GM19099 (cell line): ENCODE data around the gene METAP1D.

ENCODE experiments used
- POLR2A ChIP-seq: IDR thresholded peaks from 3 replicates; pipeline ENCODE4 v1.6.1; 2011; ENCODE audit warnings: low read depth; ENCODE audit not compliant: insufficient read length; ENCODE audit errors: extremely low read depth

METAP1D gene

DNA sequence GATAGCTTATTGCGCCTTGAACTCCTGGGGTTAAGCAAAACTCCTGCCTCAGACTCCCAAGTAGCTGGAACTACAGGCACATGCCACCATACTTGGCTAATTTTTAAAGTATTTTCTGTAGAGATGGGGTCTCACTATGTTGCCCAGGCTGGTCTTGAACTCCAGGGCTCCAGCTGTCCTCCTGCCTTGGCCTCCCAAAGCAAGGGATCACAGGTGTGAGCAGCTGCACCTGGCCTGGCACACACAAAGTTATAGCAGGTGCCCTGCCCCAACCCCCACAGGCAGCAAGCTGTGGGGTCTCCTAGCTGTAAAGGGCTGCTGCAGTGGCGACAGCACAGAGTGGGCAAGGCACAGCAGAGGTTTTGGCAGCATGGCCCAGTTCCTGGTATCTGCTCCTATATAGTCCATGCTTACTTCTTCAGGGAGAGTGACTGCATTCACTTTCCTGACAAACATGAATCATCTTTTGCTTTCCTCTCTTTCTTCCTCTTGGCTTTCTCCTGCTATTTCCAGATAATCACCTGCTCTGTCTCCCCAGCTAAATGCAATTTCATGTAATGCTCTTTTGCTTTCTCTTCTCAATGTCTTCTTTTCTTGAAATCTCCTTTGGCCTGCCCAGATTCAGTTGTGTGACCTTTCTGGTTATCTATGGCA is 27.3 kb upstream of the METAP1D start:
- no peak for TF ChIP-seq POLR2A

DNA sequence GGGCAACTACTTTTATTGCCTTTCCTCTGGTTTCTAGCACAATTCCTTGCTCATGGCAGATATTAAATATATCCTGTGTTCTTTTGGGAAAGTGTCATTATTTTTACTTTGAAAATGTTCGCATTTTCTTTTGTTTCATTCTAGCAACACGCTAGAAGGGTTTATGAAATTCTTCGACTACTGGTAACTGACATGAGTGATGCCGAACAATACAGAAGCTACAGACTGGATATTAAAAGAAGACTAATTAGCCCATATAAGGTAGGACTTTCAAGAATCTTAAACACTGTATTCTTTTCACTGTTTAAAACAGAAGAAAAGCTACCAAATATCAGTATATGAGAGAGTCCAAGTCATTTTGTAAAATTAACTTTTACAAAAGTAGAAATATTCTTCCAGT is 20.6 kb upstream of the METAP1D start:
- no peak for TF ChIP-seq POLR2A

DNA sequence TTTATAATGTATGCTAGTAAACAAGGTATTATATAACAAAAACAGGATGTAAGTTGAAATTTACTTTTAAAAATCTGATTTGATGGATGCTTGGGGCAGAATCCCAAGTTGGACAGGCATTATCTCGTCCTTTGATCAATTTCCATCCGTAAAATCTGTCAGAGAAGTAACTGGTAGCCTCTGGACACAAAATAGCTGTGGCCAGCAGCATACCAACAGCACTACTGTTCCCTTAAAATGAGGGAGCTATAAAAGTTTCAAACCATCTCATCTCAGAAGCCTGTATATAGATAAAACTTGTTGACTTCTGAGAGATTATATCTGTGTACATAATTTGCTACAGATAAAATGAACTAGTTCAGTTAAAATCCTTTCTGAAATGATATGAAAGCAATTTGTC is 14.7 kb upstream of the METAP1D start:
- no peak for TF ChIP-seq POLR2A

DNA sequence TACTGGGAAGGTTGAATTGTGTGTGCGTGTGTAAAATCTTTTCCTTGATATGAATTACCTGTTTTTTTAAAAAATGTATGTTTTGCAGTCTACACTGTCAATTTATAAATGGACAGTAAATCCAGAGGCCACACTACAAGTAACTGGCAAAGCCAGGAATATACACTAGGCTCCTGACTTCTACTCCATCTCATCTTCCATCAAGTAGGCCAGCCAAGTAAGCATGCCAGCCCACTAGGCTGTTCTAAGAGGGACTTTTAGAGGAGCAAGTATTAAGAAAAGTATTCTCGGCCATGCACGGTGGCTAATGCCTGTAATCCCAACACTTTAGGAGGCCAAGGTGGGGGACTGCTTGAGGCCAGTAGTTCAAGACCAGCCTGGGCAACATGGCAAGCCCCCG is 13.0 kb upstream of the METAP1D start:
- TF ChIP-seq POLR2A: no peak

DNA sequence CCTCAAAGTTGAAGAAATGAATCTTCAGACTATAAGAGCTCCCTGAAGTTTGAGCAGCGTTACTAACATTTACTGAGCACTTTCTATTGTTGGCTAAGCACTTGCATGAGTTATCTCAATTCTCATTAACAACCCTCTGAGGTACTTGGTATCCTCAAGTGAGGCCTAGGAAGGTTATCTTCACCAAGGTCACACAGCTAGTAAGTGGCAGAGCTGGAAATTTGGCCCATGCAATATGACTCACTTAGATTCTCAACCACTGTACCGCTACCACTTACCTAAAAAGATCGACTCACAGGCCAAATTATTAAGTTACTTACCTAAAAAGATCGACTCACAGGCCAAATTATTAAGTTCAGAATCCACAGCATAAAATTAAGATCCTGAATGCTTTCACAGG is 8.7 kb upstream of the METAP1D start:
- TF ChIP-seq POLR2A: no peak

DNA sequence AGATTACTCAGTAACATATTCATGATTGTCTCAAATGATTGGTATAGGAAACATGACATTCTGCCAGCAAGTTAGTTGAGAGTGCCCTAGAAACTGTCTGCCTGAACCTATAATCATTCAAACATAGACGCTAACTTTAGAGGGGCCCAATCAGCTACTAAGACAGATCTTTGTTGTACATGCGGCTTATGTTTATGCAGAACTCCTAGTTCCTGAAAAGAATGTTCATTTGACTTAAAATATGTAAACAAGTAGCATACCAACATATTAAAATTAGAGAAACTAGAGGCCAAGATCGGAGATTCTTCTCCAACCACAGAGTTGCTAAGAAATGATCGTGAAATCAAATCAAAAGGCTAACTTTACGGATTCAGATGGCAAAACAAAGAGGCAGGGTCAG is 4.2 kb upstream of the METAP1D start:
- no peak for TF ChIP-seq POLR2A

DNA sequence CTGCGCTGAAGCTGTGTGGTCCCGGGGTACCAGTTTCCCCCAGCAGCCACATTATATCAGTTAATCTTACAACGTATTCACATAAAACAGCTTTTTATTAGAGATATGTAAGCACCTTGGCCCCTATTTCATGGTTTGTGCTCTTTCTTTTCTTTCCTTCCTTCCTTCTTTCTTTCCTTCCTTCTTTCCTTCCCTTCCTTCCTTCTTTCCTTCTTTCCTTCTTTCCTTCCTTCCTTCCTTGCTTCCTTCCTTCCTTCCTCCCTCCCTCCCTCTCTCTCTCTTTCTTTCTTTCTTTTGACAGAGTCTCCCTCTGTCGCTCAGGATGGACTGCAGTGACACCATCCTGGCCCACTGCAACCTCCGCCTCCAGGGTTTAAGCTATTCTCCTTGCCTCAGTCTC is 3.7 kb upstream of the METAP1D start:
- TF ChIP-seq POLR2A: no peak

DNA sequence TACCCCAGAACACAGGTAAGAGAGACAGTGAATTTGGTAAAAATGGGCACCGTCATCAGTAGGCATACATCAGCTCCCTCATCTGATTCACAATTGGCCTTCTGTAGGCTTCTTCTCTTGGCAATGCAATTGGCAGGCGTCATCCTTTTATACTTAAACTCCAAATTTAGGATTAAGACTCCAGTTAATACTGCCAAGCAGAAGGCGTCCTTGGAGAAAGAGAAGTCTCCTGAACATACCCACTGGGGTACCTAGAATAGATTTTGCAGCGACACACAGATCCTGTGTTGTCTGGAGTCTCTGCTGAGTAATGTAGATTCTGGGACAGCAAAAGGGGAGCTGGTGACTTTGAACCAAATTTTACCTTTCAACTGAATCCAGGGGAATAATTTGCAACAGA is 592 bp upstream of the METAP1D start:
- no peak for TF ChIP-seq POLR2A

DNA sequence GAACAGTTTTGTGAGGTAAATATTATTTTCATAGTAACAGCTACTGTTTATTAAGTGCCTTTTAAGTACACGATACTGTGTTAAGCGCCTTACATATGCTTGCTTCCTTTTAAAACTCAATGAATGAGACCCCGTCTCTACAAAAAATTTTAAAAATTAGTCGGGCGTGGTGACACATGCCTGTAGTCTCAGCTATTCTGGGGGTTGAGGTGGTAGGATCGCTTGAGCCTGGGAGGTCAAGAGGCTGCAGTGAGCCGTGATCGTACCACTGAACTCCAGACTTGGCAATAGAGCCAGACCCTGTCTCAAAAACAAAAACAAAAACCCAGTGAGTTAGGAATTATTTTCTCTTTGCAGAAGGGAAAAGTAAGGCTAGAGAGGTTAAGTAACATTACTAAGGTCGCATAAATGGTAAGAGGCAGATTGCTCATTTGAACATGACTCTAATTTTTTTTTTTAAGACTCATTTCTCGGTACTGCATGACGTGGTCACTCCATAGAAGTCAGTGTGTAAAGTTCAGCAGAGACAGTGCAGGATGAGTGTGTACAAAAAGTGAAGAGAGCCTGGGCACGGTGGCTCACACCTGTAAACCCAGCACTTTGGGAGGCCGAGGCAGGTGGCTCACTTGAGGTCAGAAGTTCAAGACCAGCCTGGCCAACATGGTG is 1.1 kb downstream of the METAP1D start:
- TF ChIP-seq POLR2A: no peak

DNA sequence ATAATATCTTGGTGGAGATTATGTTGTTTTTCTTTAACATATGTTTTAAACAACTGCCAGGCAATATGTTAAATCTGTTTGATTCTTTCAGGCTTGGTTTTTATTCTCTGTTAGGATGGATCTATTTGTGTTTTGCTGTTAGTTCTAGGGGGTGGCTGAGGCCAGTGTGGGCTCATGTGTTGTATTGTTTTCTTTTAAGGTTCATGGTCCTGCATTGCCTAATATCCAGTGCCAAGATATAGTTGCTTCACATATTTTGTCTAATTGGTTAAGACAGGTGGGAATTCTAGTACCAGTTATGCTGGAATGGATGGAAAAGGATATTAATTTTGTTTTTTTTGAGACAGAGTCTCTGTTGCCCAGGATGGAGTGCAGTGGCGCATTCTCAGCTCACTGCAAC is 7.6 kb downstream of the METAP1D start:
- TF ChIP-seq POLR2A: no peak

DNA sequence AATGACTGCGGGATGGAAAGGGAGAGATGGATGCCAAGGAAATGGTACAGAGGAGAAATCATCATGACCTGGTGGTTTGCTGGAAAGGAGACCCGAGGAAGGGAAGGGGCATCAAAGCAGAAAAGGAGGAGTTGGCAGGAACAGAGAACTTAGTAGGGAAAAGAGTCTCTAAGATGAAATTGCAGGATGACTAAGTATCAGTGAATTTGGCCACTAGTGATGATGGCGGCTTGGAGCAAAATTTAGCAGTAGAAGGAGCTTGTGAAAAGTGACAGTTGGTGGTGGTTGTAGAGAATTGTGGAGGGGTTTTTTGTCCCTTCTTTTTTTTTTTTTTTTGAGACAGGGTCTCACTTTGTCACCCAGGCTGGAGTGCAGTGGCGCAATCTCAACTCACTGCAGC is 10.1 kb downstream of the METAP1D start:
- no peak for TF ChIP-seq POLR2A

DNA sequence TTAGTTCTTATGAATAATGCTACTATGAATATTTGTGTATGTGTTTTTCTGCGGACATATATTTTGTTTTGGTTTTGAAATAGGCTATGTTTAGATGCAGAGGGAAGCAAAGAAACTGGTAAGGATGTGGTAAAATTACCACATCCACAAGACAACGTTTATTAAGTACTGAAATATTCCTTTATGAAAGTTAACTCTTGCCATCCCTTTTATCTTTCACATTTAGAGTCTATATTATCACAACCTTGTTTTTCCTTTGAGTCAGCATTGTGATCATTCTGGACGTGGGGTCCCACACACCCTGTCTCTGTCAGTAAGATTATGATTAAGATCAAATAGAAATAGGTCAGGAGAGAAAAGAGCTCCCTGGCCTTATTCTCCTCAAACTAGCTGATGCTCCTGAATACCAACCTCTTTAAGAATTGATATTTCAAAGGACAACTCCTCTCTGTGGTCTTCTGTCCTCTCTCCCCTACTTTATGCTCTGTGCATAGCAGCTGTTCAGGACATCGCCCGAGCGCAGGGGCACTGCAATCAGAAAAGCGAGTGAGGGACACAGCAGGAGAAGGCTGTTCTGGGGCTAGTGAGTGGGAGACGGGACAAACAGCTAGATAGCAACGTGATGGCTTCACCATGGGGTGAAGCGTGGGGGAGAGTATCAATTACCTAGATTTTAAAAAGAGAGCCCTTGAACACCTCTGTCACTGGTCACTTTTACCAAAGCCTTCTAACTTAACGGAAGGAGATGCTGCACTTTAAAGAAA is 12.2 kb downstream of the METAP1D start:
- no peak for TF ChIP-seq POLR2A

DNA sequence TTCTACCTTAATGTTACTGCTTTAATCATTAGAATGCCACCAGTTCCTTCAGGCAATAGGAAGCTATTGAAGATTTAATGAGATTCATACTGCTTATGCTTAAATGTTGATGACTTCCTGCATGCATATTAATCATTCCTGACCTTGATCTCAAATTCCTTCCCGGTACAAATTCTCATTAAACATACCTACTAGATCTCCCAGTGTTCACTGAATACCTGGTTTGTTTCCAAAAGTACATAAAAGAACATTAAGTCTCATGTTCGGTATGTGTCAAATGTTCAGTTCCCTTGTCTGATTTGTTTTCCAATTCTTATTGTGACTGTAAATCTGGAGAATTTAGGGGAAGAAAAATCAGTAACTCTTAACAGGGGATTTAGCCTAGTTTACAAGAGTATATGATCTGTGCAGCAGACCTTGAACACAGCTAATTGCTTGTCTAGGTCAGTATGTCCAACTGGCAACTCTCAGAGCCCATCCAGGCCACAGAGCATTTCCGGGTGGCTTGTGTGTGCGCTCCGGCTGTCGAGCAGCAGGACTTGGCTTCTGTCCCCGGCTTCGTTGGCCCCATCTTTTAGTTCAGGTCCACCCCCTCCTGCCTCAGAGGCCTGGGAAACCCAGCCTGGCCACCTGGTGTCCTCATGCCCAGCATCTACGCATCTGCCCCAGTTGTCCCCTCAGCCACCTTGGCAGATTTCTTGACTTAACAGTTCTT is 13.1 kb downstream of the METAP1D start:
- no peak for TF ChIP-seq POLR2A

DNA sequence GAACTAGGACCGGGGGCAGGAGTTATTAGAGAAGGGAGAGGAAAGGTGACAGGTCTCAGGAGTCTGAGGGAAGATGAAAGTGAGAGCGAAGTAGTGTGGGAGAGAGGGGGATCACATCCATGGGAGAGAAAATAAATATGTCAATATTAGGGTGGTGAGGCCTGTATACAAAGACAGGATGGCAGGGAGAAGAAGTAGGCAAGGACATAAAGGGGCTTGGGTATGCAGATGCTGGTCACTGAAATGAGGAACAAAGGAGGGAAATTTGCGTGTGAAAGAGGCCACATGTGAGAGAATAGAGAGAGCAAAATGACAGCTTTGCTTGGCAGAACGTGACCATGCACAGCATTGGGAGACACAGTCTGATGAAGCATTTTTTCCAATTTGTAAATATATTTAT is 13.6 kb downstream of the METAP1D start:
- TF ChIP-seq POLR2A: no peak
